ENCODE data around the gene KRTAP16-1.
"Not testable (repeated sequence)": the region's sequence is repeated elsewhere in the genome, so short reads cannot be mapped to it uniquely, and the experiment has no call there.

KRTAP16-1 gene

GRCh38 chr17:41278176-41278955 lies 30.7 kb downstream of the KRTAP16-1 start:
- TF ChIP-seq CTCF (IDR thresholded peaks at IDR 0.05) = no peak
- peaks cover under 1% of the 10 kb centered on the region in 2 experiments for H3K4me1 ChIP-seq (ENCODE audit: control insufficient read depth in 1 of 2, insufficient read depth in 1 of 2, low read depth in 1 of 2, low read length in 1 of 2)

GRCh38 chr17:41275648-41276190 lies 33.4 kb downstream of the KRTAP16-1 start, which contains the start of gene KRTAP9-7:
Gene KRTAP9-7 (plus strand): TSS chr17:41275698. CDS start chr17:41275698, 0 bp downstream.
- H3K4me1 ChIP-seq (ENCODE audit: control insufficient read depth in 1 of 2, insufficient read depth in 1 of 2, low read depth in 1 of 2, low read length in 1 of 2); H3K36me3 ChIP-seq: not testable (repeated sequence)

More at GRCh38 chr17:41278176-41278955, 30.7 kb downstream of the KRTAP16-1 start:
- no peaks in the 10 kb centered on the region for H3K36me3 ChIP-seq
- H3K9me3 ChIP-seq = no peaks in the 10 kb centered on the region
- peaks cover 21% of the 10 kb centered on the region for H3K27me3 ChIP-seq
- H3K27ac ChIP-seq = no peak overlapping the region
- no peak overlapping the region for H3K4me3 ChIP-seq (ENCODE audit: low read depth in 1 of 2, low read length in 1 of 2)

GRCh38 chr17:41271858-41272257 lies 37.3 kb downstream of the KRTAP16-1 start:
- Histone ChIP-seq H3K4me3 (ENCODE audit: low read depth in 1 of 2, low read length in 1 of 2) (no peak overlapping the region), H3K27me3 (peaks cover 9% of the 10 kb centered on the region), H3K4me1 (ENCODE audit: control insufficient read depth in 1 of 2, insufficient read depth in 1 of 2, low read depth in 1 of 2, low read length in 1 of 2) (no peaks in the 10 kb centered on the region), H3K27ac (no peak overlapping the region), H3K9me3 (no peaks in the 10 kb centered on the region), H3K36me3 (no peaks in the 10 kb centered on the region)
- no peak for TF ChIP-seq CTCF (IDR thresholded peaks at IDR 0.05)

More at GRCh38 chr17:41275648-41276190, 33.4 kb downstream of the KRTAP16-1 start, which contains the start of gene KRTAP9-7:
- peaks cover 21% of the 10 kb centered on the region for H3K27me3 ChIP-seq
- not testable (repeated sequence) for H3K9me3 ChIP-seq; H3K4me3 ChIP-seq (ENCODE audit: low read depth in 1 of 2, low read length in 1 of 2); H3K27ac ChIP-seq

- H3K9me3 ChIP-seq; H3K4me1 ChIP-seq (ENCODE audit: control insufficient read depth in 1 of 2, insufficient read depth in 1 of 2, low read depth in 1 of 2, low read length in 1 of 2); H3K4me3 ChIP-seq (ENCODE audit: low read depth in 1 of 2, low read length in 1 of 2); H3K27ac ChIP-seq; H3K36me3 ChIP-seq; H3K27me3 ChIP-seq: not testable (repeated sequence)
Observed at GRCh38 chr17:41271323-41271722, 37.8 kb downstream of the KRTAP16-1 start.

GRCh38 chr17:41267711-41268110 lies 41.4 kb downstream of the KRTAP16-1 start:
- Histone ChIP-seq H3K36me3 (no peaks in the 10 kb centered on the region), H3K9me3 (no peaks in the 10 kb centered on the region), H3K4me3 (ENCODE audit: low read depth in 1 of 2, low read length in 1 of 2) (no peak overlapping the region), H3K4me1 (ENCODE audit: control insufficient read depth in 1 of 2, insufficient read depth in 1 of 2, low read depth in 1 of 2, low read length in 1 of 2) (no peaks in the 10 kb centered on the region), H3K27me3 (peaks cover 18% of the 10 kb centered on the region), H3K27ac (no peak overlapping the region)
- no peak for TF ChIP-seq CTCF (IDR thresholded peaks at IDR 0.05)

GRCh38 chr17:41265078-41265477 lies 44.0 kb downstream of the KRTAP16-1 start, which contains the start of gene KRTAP9-6:
Gene KRTAP9-6 (plus strand): TSS chr17:41265378. CDS start chr17:41265378, 0 bp downstream.
- Histone ChIP-seq H3K27me3 (peaks cover 22% of the 10 kb centered on the region), H3K4me1 (ENCODE audit: control insufficient read depth in 1 of 2, insufficient read depth in 1 of 2, low read depth in 1 of 2, low read length in 1 of 2) (no peaks in the 10 kb centered on the region), H3K36me3 (no peaks in the 10 kb centered on the region), H3K27ac (no peak within 1 kb of the TSS), H3K4me3 (ENCODE audit: low read depth in 1 of 2, low read length in 1 of 2) (no peak within 1 kb of the TSS), H3K9me3 (no peaks in the 10 kb centered on the region)
- TF ChIP-seq CTCF (IDR thresholded peaks at IDR 0.05) = no peak
